ENCODE results near the gene ACRV1. TPM values are rescaled to one million over a fixed set of nuclear protein-coding genes. Genes with fewer than 3 reads are reported as not detected.

ACRV1 gene
- total RNA-seq, 4 donors from 2014 or later, result not detected

GRCh38 chr11:125662689-125663088 is 18.0 kb downstream of the ACRV1 start:
- no peak for TF ChIP-seq CTCF (IDR thresholded peaks at IDR 0.05; ENCODE audit: low read depth)

- no peak for TF ChIP-seq CTCF (IDR thresholded peaks at IDR 0.05; ENCODE audit: low read depth)
Measured at GRCh38 chr11:125649465-125650166, 31.0 kb downstream of the ACRV1 start.

GRCh38 chr11:125645871-125646270 is 34.8 kb downstream of the ACRV1 start:
- TF ChIP-seq CTCF (IDR thresholded peaks at IDR 0.05; ENCODE audit: low read depth), result no peak

- TF ChIP-seq CTCF (IDR thresholded peaks at IDR 0.05; ENCODE audit: low read depth), result no peak
Measured at GRCh38 chr11:125638315-125638714, 42.3 kb downstream of the ACRV1 start.

GRCh38 chr11:125637840-125638239 is 42.8 kb downstream of the ACRV1 start:
- no peak for TF ChIP-seq CTCF (IDR thresholded peaks at IDR 0.05; ENCODE audit: low read depth)

GRCh38 chr11:125627236-125627910 is 53.3 kb downstream of the ACRV1 start:
- TF ChIP-seq CTCF (IDR thresholded peaks at IDR 0.05; ENCODE audit: low read depth), result no peak

GRCh38 chr11:125626288-125626950 is 54.2 kb downstream of the ACRV1 start:
- no peak for TF ChIP-seq CTCF (IDR thresholded peaks at IDR 0.05; ENCODE audit: low read depth)
